Endodermal cell (in vitro differentiated cells): ENCODE measurements around the gene LRRK1. TPM values are rescaled to one million over a fixed set of nuclear protein-coding genes. Genes with fewer than 3 reads are reported as not detected.

Experiments
- DNase-seq: peaks from one replicate; pipeline ENCODE4 v3.0.0-alpha.2; 2017
- H3K27ac ChIP-seq: 2 replicates; pipeline ENCODE4 v1.5.1; 2013; ENCODE audit warnings: mild to moderate bottlenecking, low read depth, low read length, moderate library complexity
- H3K27me3 ChIP-seq: 2 replicates; pipeline ENCODE4 v1.6.1; 2013; ENCODE audit warnings: mild to moderate bottlenecking, low read length, moderate library complexity; ENCODE audit not compliant: insufficient read depth, control insufficient read depth, poor library complexity, severe bottlenecking
- H3K36me3 ChIP-seq: 2 replicates; pipeline ENCODE4 v1.7.0; 2013; ENCODE audit warnings: mild to moderate bottlenecking, low read length, moderate library complexity; ENCODE audit not compliant: control insufficient read depth, insufficient read depth
- H3K4me1 ChIP-seq: one replicate; pipeline ENCODE4 v1.7.0; 2013; ENCODE audit warnings: low read length; ENCODE audit not compliant: control insufficient read depth, insufficient read depth
- H3K4me3 ChIP-seq: 2 replicates; pipeline ENCODE4 v1.5.1; 2013; ENCODE audit warnings: mild to moderate bottlenecking, low read length, moderate library complexity
- H3K9ac ChIP-seq: 2 replicates; pipeline ENCODE4 v1.6.1; 2013; ENCODE audit warnings: mild to moderate bottlenecking, low read length, moderate library complexity; ENCODE audit not compliant: poor library complexity, severe bottlenecking; ENCODE audit errors: extremely low read depth
- H3K9me3 ChIP-seq: 2 replicates; pipeline ENCODE4 v1.6.1; 2013; ENCODE audit warnings: mild to moderate bottlenecking, low read length, moderate library complexity; ENCODE audit not compliant: control insufficient read depth
- H3K27ac Mint-ChIP-seq: 2 replicates; pipeline ENCODE4 v1.8.0; 2020; ENCODE audit warnings: mixed read lengths
- H3K27me3 Mint-ChIP-seq: 2 replicates; pipeline ENCODE4 v1.8.0; 2021; ENCODE audit warnings: mild to moderate bottlenecking, mixed read lengths; ENCODE audit not compliant: insufficient read depth
- H3K36me3 Mint-ChIP-seq: 2 replicates; pipeline ENCODE4 v1.8.0; 2020; ENCODE audit warnings: low read depth, mixed read lengths
- H3K4me1 Mint-ChIP-seq: 2 replicates; pipeline ENCODE4 v1.8.0; 2020; ENCODE audit warnings: mixed read lengths
- H3K4me3 Mint-ChIP-seq: 2 replicates; pipeline ENCODE4 v1.8.0; 2020; ENCODE audit warnings: mild to moderate bottlenecking, moderate library complexity, mixed read lengths
- H3K9me3 Mint-ChIP-seq: 2 replicates; pipeline ENCODE4 v1.8.0; 2020; ENCODE audit warnings: mild to moderate bottlenecking, mixed read lengths
- CTCF ChIP-seq: fragments of 200-600 bp; sonication (generic); conservative IDR thresholded peaks from 2 replicates; pipeline ENCODE4 v1.5.0; 2021; ENCODE audit warnings: antibody characterized with exemption, mild to moderate bottlenecking
- WGBS, 2 experiments: methylation state at CpG; one replicate each; pipeline versions ENCODE4 v1.1.5 to v1.1.7; 2013; ENCODE audit warnings: missing lambda C conversion rate in 2 of 2, mixed read lengths in 1 of 2; ENCODE audit not compliant: insufficient coverage in 1 of 2, insufficient read length in 1 of 2; 5-methylcytosine and 5-hydroxymethylcytosine counted together
- total RNA-seq, 2 donors: library from RNA; stranded (reverse); fragmentation: NEBNext Ultra II Directional in 1 of 2; extraction: Animal tissue kit (Norgen Biotek cat#: 25700) in 1 of 2; gene quantifications; 2 replicates in 1 of 2; 3 replicates in 1 of 2; pipeline ENCODE4 v1.2.1, GENCODE V29; 2021

Gene LRRK1
- total RNA-seq, 2 donors from 2014 or later = 2.7 to 5.1 TPM

GRCh38 chr15:100988297-100988696 is 69.1 kb downstream of the LRRK1 start:
- Histone ChIP-seq H3K9ac (no peak overlapping the region), H3K27me3 (no peaks in the 10 kb centered on the region), H3K36me3 (no peaks in the 10 kb centered on the region), H3K4me1 (no peaks in the 10 kb centered on the region), H3K4me3 (no peak overlapping the region), H3K27ac (no peak overlapping the region), H3K9me3 (no peaks in the 10 kb centered on the region)
- H3K36me3 Mint-ChIP-seq = no peaks in the 10 kb centered on the region
- 92 to 94% methylated on average over 4 to 5 of the region's 5 CpGs for WGBS, 2 experiments
- peaks cover 14% of the 10 kb centered on the region for H3K4me1 Mint-ChIP-seq
- no peak for DNase-seq
- H3K4me3 Mint-ChIP-seq = no peak overlapping the region
- H3K27ac Mint-ChIP-seq = no peak overlapping the region
- TF ChIP-seq CTCF = no peak
- no peaks in the 10 kb centered on the region for H3K9me3 Mint-ChIP-seq
- H3K27me3 Mint-ChIP-seq = no peaks in the 10 kb centered on the region

GRCh38 chr15:100988857-100989256 is 69.7 kb downstream of the LRRK1 start:
- H3K36me3 Mint-ChIP-seq = no peaks in the 10 kb centered on the region
- peaks cover 14% of the 10 kb centered on the region for H3K4me1 Mint-ChIP-seq
- H3K4me3 Mint-ChIP-seq = no peak overlapping the region
- Histone ChIP-seq H3K27me3 (no peaks in the 10 kb centered on the region), H3K9ac (no peak overlapping the region), H3K27ac (no peak overlapping the region), H3K4me3 (no peak overlapping the region), H3K9me3 (no peaks in the 10 kb centered on the region), H3K4me1 (no peaks in the 10 kb centered on the region), H3K36me3 (no peaks in the 10 kb centered on the region)
- H3K27me3 Mint-ChIP-seq = no peaks in the 10 kb centered on the region
- no peak for TF ChIP-seq CTCF
- no peak overlapping the region for H3K27ac Mint-ChIP-seq
- DNase-seq = no peak
- WGBS, 2 experiments = 95 to 100% methylated on average over 1 to 3 of the region's 3 CpGs
- no peaks in the 10 kb centered on the region for H3K9me3 Mint-ChIP-seq

GRCh38 chr15:100994597-100995446 is 75.7 kb downstream of the LRRK1 start:
- TF ChIP-seq CTCF = no peak
- Histone ChIP-seq H3K9me3 (no peaks in the 10 kb centered on the region), H3K36me3 (no peaks in the 10 kb centered on the region), H3K4me1 (no peaks in the 10 kb centered on the region), H3K27ac (no peak overlapping the region), H3K4me3 (no peak overlapping the region), H3K27me3 (no peaks in the 10 kb centered on the region), H3K9ac (no peak overlapping the region)
- DNase-seq = no peak
- no peaks in the 10 kb centered on the region for H3K4me1 Mint-ChIP-seq
- H3K4me3 Mint-ChIP-seq = no peak overlapping the region
- no peak overlapping the region for H3K27ac Mint-ChIP-seq
- no peaks in the 10 kb centered on the region for H3K9me3 Mint-ChIP-seq
- WGBS, 2 experiments = 88 to 94% methylated on average over 13 to 17 of the region's 17 CpGs
- no peaks in the 10 kb centered on the region for H3K27me3 Mint-ChIP-seq
- H3K36me3 Mint-ChIP-seq = no peaks in the 10 kb centered on the region
